Liver (tissue), 4 donors: ENCODE data around the gene CRY1. TPM values are rescaled to one million over a fixed set of nuclear protein-coding genes. Genes with fewer than 3 reads are reported as not detected.

Experiments used
- polyA plus RNA-seq, 2 donors: library from polyadenylated mRNA; stranded (reverse) in 1 of 2; unstranded in 1 of 2; fragments of 200-250 nt in 1 of 2; fragments of >200 nt in 1 of 2; fragmentation: Nextera tagmentation in 1 of 2; extraction: Ambion mirVana in 1 of 2; gene quantifications; one replicate each; pipeline versions ENCODE4 v1.2.1 to v1.2.3, GENCODE V29; 2013 to 2015
- total RNA-seq, 2 donors: library from RNA; depleted of rRNA; stranded (reverse); fragments of >200 nt; gene quantifications; one replicate each; pipeline ENCODE4 v1.2.3, GENCODE V29; 2014
- donor health status: healthy.
- donor health status: healthy.
- donor health status: healthy.

CRY1 gene
- total and polyA plus RNA-seq, 4 donors, result 5.7 to 16.6 (median 10.1) TPM

Other genes with a start within 250 kb of the CRY1 start
- 10 to 100 TPM; 21.8 to 38.0 TPM for gene TMEM263, start 137.6 kb downstream of the CRY1 start, total RNA-seq
- 10 to 100 TPM; 21.4 to 22.1 TPM for gene TMEM263, start 137.6 kb downstream of the CRY1 start, polyA plus RNA-seq
- 10 to 100 TPM; 13.6 to 13.8 TPM for gene MTERF2, start 106.4 kb downstream of the CRY1 start, total RNA-seq
- gene MTERF2, start 106.4 kb downstream of the CRY1 start, polyA plus RNA-seq, result 10 to 100 TPM in 1 of 2 donors, 1 to 10 TPM in 1; 6.4 to 18.9 TPM